ENCODE data around the gene PLAAT3.
"Not testable (repeated sequence)": the region's sequence is repeated elsewhere in the genome, so short reads cannot be mapped to it uniquely, and the experiment has no call there.

Gene PLAAT3

DNA sequence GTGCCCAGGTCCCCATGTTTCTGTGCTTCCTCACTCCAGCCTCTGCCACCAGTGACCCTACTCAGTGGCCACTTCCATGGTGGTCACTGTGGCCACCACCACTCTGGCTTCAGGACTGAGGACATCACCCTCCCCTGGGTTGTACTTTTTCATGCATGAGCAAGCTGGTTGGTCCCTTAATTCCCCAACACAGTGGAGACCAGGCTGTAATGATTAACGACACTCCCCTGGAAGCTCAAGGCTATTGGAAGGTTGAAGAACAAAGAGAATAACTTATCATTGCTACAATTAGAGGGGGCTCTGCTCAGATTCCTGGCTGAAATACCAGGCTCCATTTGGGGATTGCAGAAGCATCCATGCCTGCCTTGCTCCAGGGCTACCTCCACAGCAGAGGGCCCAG, 67.2 kb downstream of the PLAAT3 start:
- CTCF ChIA-PET: interaction anchor here (0.9 kb wide), 1 partner anchor 9 kb away, joined by 4 read pairs; no protein-coding TSS in a partner anchor
- Histone ChIP-seq H3K4me3 (ENCODE audit: control insufficient read depth in 1 of 7, extremely low read depth in 1 of 7, insufficient read depth in 4 of 7, low read depth in 2 of 7, low read length in 6 of 7) (no peak overlapping the region), H3K9me3 (ENCODE audit: control extremely low read depth in 1 of 5, control insufficient read depth in 4 of 5, insufficient read depth in 2 of 5, low read depth in 1 of 5, low read length in 4 of 5) (no peaks in the 10 kb centered on the region), H3K27me3 (replicated peaks in 2 of 5; ENCODE audit: control insufficient read depth in 4 of 5, insufficient read depth in 5 of 5, low read length in 4 of 5) (no peaks in the 10 kb centered on the region), H3K36me3 (ENCODE audit: control insufficient read depth in 4 of 4, insufficient read depth in 4 of 4, low read length in 3 of 4) (peaks cover 0 to 35% (median 11%) of the 10 kb centered on the region in 4 experiments), H3K4me1 (ENCODE audit: control extremely low read depth in 1 of 4, control insufficient read depth in 4 of 4, insufficient read depth in 4 of 4, low read length in 3 of 4) (peaks cover 0 to 6% (median 3%) of the 10 kb centered on the region in 4 experiments), H3K27ac (ENCODE audit: insufficient read depth in 1 of 2, low read depth in 1 of 2, low read length in 2 of 2, poor library complexity in 1 of 2, severe bottlenecking in 2 of 2) (no peak overlapping the region)
- POLR2A ChIA-PET: no interaction called here
- 80% methylated on average over 1 of the region's 1 CpG for WGBS (ENCODE audit: insufficient coverage)
- no peak for DNase-seq

DNA sequence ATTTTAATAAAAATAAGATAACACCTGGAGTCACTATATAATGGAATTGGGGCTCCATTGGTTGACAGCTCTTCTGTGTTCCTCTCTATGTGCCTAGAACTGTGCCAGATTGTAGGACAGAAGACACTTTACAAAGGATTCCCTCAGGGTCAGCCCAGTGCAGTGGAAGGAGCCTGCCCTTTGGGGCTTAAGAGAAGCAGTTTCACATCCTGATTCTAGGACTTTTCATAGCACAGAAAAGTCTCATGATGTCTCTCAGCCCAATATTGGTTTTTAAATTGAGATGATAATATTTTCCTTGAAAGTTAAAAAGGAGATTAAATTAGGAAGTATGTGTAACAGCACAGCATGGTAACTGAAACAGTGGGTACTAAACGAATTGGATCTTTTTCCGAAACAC, 70.5 kb downstream of the PLAAT3 start:
- Histone ChIP-seq H3K9me3 (ENCODE audit: control extremely low read depth in 1 of 5, control insufficient read depth in 4 of 5, insufficient read depth in 2 of 5, low read depth in 1 of 5, low read length in 4 of 5) (no peaks in the 10 kb centered on the region), H3K27ac (ENCODE audit: insufficient read depth in 1 of 2, low read depth in 1 of 2, low read length in 2 of 2, poor library complexity in 1 of 2, severe bottlenecking in 2 of 2) (no peak overlapping the region), H3K36me3 (ENCODE audit: control insufficient read depth in 4 of 4, insufficient read depth in 4 of 4, low read length in 3 of 4) (peaks cover 0 to 39% (median 11%) of the 10 kb centered on the region in 4 experiments), H3K4me3 (ENCODE audit: control insufficient read depth in 1 of 7, extremely low read depth in 1 of 7, insufficient read depth in 4 of 7, low read depth in 2 of 7, low read length in 6 of 7) (no peak overlapping the region), H3K4me1 (ENCODE audit: control extremely low read depth in 1 of 4, control insufficient read depth in 4 of 4, insufficient read depth in 4 of 4, low read length in 3 of 4) (no peaks in the 10 kb centered on the region), H3K27me3 (replicated peaks in 2 of 5; ENCODE audit: control insufficient read depth in 4 of 5, insufficient read depth in 5 of 5, low read length in 4 of 5) (no peaks in the 10 kb centered on the region)
- WGBS (ENCODE audit: insufficient coverage): 100% methylated on average over 2 of the region's 2 CpGs
- CTCF ChIA-PET: interaction anchor here (1.6 to 2.0 kb wide), 2 partner anchors 9 to 23 kb away, joined by 5 read pairs; no protein-coding TSS in a partner anchor
- POLR2A ChIA-PET: no interaction called here
- no peak for DNase-seq

DNA sequence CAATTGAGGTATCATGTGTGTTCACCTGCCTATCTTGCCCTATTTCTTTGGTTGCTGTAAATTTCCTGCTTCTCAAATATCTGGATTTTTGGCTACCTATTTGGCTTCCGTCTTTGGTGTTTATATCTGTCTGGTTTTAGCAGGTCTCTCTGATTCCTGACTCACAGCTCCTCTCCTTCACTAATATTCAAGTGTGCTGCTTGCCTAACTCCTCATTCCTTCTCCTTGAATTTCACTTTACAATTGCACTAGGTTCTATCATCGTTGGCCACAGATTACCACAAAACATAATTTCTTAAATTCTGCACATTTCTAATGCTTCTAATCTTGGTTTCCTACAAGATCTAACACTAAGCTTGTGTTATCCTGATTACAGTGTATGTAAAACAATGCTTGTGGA, 71.7 kb downstream of the PLAAT3 start:
- H3K4me1 ChIP-seq (ENCODE audit: control extremely low read depth in 1 of 4, control insufficient read depth in 4 of 4, insufficient read depth in 4 of 4, low read length in 3 of 4): peaks cover 0 to 12% (median 8%) of the 10 kb centered on the region in 4 experiments
- H3K36me3 ChIP-seq (ENCODE audit: control insufficient read depth in 4 of 4, insufficient read depth in 4 of 4, low read length in 3 of 4): peaks cover 0 to 38% (median 10%) of the 10 kb centered on the region in 4 experiments
- DNase-seq; H3K27ac ChIP-seq (ENCODE audit: insufficient read depth in 1 of 2, low read depth in 1 of 2, low read length in 2 of 2, poor library complexity in 1 of 2, severe bottlenecking in 2 of 2); H3K4me3 ChIP-seq (ENCODE audit: control insufficient read depth in 1 of 7, extremely low read depth in 1 of 7, insufficient read depth in 4 of 7, low read depth in 2 of 7, low read length in 6 of 7); H3K27me3 ChIP-seq (replicated peaks in 2 of 5; ENCODE audit: control insufficient read depth in 4 of 5, insufficient read depth in 5 of 5, low read length in 4 of 5); CTCF ChIA-PET; H3K9me3 ChIP-seq (ENCODE audit: control extremely low read depth in 1 of 5, control insufficient read depth in 4 of 5, insufficient read depth in 2 of 5, low read depth in 1 of 5, low read length in 4 of 5): not testable (repeated sequence)
- POLR2A ChIA-PET: interaction anchor here (0.6 kb wide), 1 partner anchor 96 kb away, joined by 3 read pairs; no protein-coding TSS in a partner anchor
- WGBS (ENCODE audit: insufficient coverage): 60% methylated on average over 1 of the region's 2 CpGs

DNA sequence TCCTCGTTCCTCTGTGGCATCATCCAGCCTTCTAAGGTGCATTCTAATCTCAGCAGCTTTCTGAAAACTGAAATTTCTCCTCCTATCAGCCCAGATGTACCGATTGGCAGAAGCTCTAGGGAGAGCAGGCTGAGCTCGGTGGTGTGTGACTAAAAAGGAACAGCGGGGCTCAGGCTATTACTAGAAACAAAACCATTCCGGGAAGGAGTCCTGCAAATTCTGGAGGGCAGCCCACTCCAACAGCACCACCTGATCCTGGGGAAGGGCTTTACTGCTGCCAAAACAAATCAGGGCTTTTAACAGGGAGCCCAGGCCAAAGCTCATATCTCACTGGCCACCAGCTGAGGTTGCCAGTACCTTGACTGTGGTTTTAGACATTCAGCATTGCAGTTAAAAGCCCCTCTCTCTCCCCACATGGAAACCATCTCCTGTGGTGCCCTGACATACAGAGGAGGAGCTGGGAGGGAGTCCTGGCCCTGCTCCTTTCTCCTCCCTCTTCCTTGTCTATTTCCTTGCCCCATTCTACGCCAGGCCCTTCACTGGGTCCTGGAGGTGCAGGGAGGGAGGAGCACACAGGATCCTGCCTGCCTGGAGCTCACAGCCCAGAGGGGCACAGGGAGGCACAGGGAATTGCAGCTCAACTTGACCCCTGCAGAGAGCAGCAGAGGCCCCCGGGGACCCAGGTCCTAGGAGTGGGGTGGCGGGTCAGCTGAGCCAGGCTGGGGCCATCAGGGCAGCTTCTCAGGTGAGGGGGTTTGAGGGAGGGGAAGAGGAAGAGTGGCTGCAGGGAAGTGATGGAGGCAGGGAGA, 76.7 kb downstream of the PLAAT3 start:
- peak overlapping the region; percentile 12 to 73 for H3K27ac ChIP-seq (ENCODE audit: insufficient read depth in 1 of 2, low read depth in 1 of 2, low read length in 2 of 2, poor library complexity in 1 of 2, severe bottlenecking in 2 of 2)
- H3K4me1 ChIP-seq (ENCODE audit: control extremely low read depth in 1 of 4, control insufficient read depth in 4 of 4, insufficient read depth in 4 of 4, low read length in 3 of 4): peaks cover 2 to 39% (median 27%) of the 10 kb centered on the region in 4 experiments
- ChIA-PET POLR2A (interaction anchor here (1.1 kb wide), 1 partner anchor 30 kb away, joined by 4 read pairs; no protein-coding TSS in a partner anchor), CTCF (interaction anchor here (1.1 to 3.5 kb wide), 12 partner anchors 9 to 98 kb away, joined by 3 to 15 read pairs (median 5); partner anchors contain the start of genes LGALS12 and PLAAT5)
- H3K27me3 ChIP-seq (replicated peaks in 2 of 5; ENCODE audit: control insufficient read depth in 4 of 5, insufficient read depth in 5 of 5, low read length in 4 of 5): no peaks in the 10 kb centered on the region
- H3K4me3 ChIP-seq (ENCODE audit: control insufficient read depth in 1 of 7, extremely low read depth in 1 of 7, insufficient read depth in 4 of 7, low read depth in 2 of 7, low read length in 6 of 7): peak overlapping the region; percentile 40 to 81 (median 73)
- peak in 1 of 3 donors; percentile 25 for DNase-seq
- H3K36me3 ChIP-seq (ENCODE audit: control insufficient read depth in 4 of 4, insufficient read depth in 4 of 4, low read length in 3 of 4): peaks cover 0 to 4% (median 0%) of the 10 kb centered on the region in 4 experiments
- 31% methylated on average over 6 of the region's 8 CpGs for WGBS (ENCODE audit: insufficient coverage)
- no peaks in the 10 kb centered on the region for H3K9me3 ChIP-seq (ENCODE audit: control extremely low read depth in 1 of 5, control insufficient read depth in 4 of 5, insufficient read depth in 2 of 5, low read depth in 1 of 5, low read length in 4 of 5)

DNA sequence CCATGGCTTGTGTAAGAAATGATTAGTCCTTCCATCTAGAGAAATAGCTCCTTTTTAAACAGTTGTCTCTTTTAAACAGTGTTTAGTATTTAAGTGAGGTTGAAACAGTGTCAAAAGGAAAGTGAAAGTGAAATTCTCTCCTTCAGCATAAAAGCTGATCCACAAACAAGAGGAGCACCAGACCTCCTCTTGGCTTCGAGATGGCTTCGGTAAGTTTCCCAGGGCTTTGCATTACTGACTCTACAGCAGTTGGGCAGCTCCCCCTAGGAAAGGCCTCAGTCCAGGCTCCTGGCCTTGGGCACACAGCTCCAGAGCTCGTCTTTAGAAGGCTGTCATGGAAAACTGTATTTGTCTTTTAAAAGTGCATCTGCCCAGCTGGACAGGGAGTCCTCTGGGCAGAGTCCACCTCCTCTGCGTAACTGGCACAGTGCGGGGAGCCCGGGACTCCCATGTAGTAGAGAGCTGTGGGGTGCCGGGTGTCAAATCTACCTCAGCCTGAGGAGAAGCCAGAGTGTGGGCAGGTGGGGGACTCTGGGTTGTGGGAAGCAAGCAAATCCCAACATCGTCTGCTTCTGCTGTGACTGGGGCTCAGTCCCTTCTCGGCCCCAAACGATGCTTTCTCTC, 77.5 kb downstream of the PLAAT3 start, which contains the start of gene PLAAT4:
PLAAT4 (plus strand) TSS at position 140 of the 624 bp plus-strand sequence; CDS start at position 201, 61 bp downstream.
- Histone ChIP-seq H3K9me3 (ENCODE audit: control extremely low read depth in 1 of 5, control insufficient read depth in 4 of 5, insufficient read depth in 2 of 5, low read depth in 1 of 5, low read length in 4 of 5) (no peaks in the 10 kb centered on the region), H3K36me3 (ENCODE audit: control insufficient read depth in 4 of 4, insufficient read depth in 4 of 4, low read length in 3 of 4) (peaks cover 0 to 4% (median 0%) of the 10 kb centered on the region in 4 experiments), H3K4me3 (ENCODE audit: control insufficient read depth in 1 of 7, extremely low read depth in 1 of 7, insufficient read depth in 4 of 7, low read depth in 2 of 7, low read length in 6 of 7) (peak within 1 kb of the TSS; percentile 40 to 81 (median 73)), H3K27me3 (replicated peaks in 2 of 5; ENCODE audit: control insufficient read depth in 4 of 5, insufficient read depth in 5 of 5, low read length in 4 of 5) (no peaks in the 10 kb centered on the region), H3K27ac (ENCODE audit: insufficient read depth in 1 of 2, low read depth in 1 of 2, low read length in 2 of 2, poor library complexity in 1 of 2, severe bottlenecking in 2 of 2) (peak within 1 kb of the TSS; percentile 12 to 73), H3K4me1 (ENCODE audit: control extremely low read depth in 1 of 4, control insufficient read depth in 4 of 4, insufficient read depth in 4 of 4, low read length in 3 of 4) (peaks cover 2 to 45% (median 28%) of the 10 kb centered on the region in 4 experiments)
- ChIA-PET CTCF (interaction anchor here (0.7 to 3.5 kb wide), 14 partner anchors 12 to 103 kb away, joined by 3 to 15 read pairs (median 5); partner anchors contain the start of genes LGALS12 and PLAAT5), POLR2A (interaction anchor here (1.0 to 1.3 kb wide), 2 partner anchors 14 to 31 kb away, joined by 3 read pairs; partner anchors contain the start of gene LGALS12)
- whole genome bisulfite sequencing (ENCODE audit: insufficient coverage): 20% methylated on average over 9 of the region's 10 CpGs
- peak; percentile 59 to 81 (median 74) for DNase-seq

DNA sequence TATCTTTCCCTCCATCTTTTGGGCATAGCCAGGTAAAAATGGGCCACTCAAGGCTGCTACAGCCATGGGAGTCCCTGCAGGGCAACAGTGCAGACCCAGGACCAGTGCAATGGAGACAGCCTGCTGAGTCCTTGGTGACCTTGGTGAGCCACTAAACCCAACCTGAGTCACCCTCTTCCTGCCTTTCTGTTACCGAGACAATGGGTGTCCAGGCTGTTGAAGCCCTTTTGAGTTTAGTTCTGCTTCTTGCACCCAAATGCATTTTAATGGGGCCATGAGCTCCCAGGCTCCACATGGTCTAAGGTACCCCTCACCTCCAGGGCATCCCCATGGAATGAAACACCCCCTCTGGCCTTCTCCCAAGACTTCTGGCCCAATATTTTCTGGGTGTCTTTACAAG, 78.5 kb downstream of the PLAAT3 start:
- ChIA-PET CTCF (interaction anchor here (0.6 to 3.5 kb wide), 6 partner anchors 15 to 201 kb away, joined by 3 to 15 read pairs (median 4); no protein-coding TSS in a partner anchor), POLR2A (interaction anchor here (1.0 to 1.3 kb wide), 2 partner anchors 15 to 30 kb away, joined by 3 read pairs; partner anchors contain the start of gene LGALS12)
- WGBS (ENCODE audit: insufficient coverage): 78% methylated on average over 1 of the region's 1 CpG
- Histone ChIP-seq H3K4me3 (ENCODE audit: control insufficient read depth in 1 of 7, extremely low read depth in 1 of 7, insufficient read depth in 4 of 7, low read depth in 2 of 7, low read length in 6 of 7) (peak overlapping the region in 1 of 7 experiments; percentile 73), H3K27ac (ENCODE audit: insufficient read depth in 1 of 2, low read depth in 1 of 2, low read length in 2 of 2, poor library complexity in 1 of 2, severe bottlenecking in 2 of 2) (no peak overlapping the region), H3K27me3 (replicated peaks in 2 of 5; ENCODE audit: control insufficient read depth in 4 of 5, insufficient read depth in 5 of 5, low read length in 4 of 5) (no peaks in the 10 kb centered on the region), H3K36me3 (ENCODE audit: control insufficient read depth in 4 of 4, insufficient read depth in 4 of 4, low read length in 3 of 4) (peaks cover 0 to 4% (median 0%) of the 10 kb centered on the region in 4 experiments), H3K9me3 (ENCODE audit: control extremely low read depth in 1 of 5, control insufficient read depth in 4 of 5, insufficient read depth in 2 of 5, low read depth in 1 of 5, low read length in 4 of 5) (no peaks in the 10 kb centered on the region), H3K4me1 (ENCODE audit: control extremely low read depth in 1 of 4, control insufficient read depth in 4 of 4, insufficient read depth in 4 of 4, low read length in 3 of 4) (peaks cover 6 to 52% (median 35%) of the 10 kb centered on the region in 4 experiments)
- peak in 2 of 3 donors; percentile 39 to 44 for DNase-seq

All from common myeloid progenitor, CD34-positive (primary cell).